Tibial nerve (tissue), 4 donors: ENCODE results near the gene FILIP1. TPM values are rescaled to one million over a fixed set of nuclear protein-coding genes. Genes with fewer than 3 reads are reported as not detected.

Source experiments
- DNase-seq, 2 donors: peaks; one replicate each; pipeline ENCODE4 v3.0.0-alpha.2; 2019; ENCODE audit warnings: low spot score in 2 of 2
- H3K27ac ChIP-seq, 4 donors: fragments of 200-600 bp; sonication (generic) in 3 of 4; one replicate each; pipeline ENCODE4 v1.5.1; 2017 to 2019; ENCODE audit warnings: mild to moderate bottlenecking in 1 of 4
- H3K27me3 ChIP-seq, 2 donors: fragments of 200-600 bp; sonication (generic) in 1 of 2; one replicate each; pipeline versions ENCODE4 v1.5.1 to v1.6.0; 2017 to 2019
- H3K36me3 ChIP-seq, 3 donors: fragments of 200-600 bp; sonication (generic); one replicate each; pipeline ENCODE4 v1.5.1; 2018 to 2019
- H3K4me1 ChIP-seq, 4 donors: fragments of 200-600 bp; sonication (generic) in 3 of 4; one replicate each; pipeline ENCODE4 v1.5.1; 2017 to 2019
- H3K4me3 ChIP-seq, 4 donors: fragments of 200-600 bp; sonication (generic) in 3 of 4; one replicate each; pipeline ENCODE4 v1.5.1; 2017 to 2019; ENCODE audit warnings: mild to moderate bottlenecking in 1 of 4, moderate library complexity in 1 of 4
- H3K9me3 ChIP-seq, 4 donors: fragments of 200-600 bp; sonication (generic) in 3 of 4; one replicate each; pipeline ENCODE4 v1.5.1; 2017 to 2019
- EP300 ChIP-seq, 2 donors: sonication (generic); formaldehyde crosslinking; IDR thresholded peaks; one replicate each; pipeline ENCODE4 v1.6.1; 2017; ENCODE audit warnings: antibody characterized with exemption in 2 of 2, mild to moderate bottlenecking in 1 of 2
- POLR2A ChIP-seq, 2 donors: fragments of 450-650 bp; IDR thresholded peaks; one replicate each; pipeline ENCODE4 v1.6.1; 2017; ENCODE audit warnings: antibody characterized with exemption in 2 of 2, mild to moderate bottlenecking in 2 of 2, moderate library complexity in 2 of 2
- WGBS, 2 donors: methylation state at CpG; one replicate each; pipeline ENCODE4 v1.1.5; 2018; 5-methylcytosine and 5-hydroxymethylcytosine counted together
- total RNA-seq, 4 donors: library from RNA; depleted of rRNA; stranded (reverse); fragments of >200 nt; gene quantifications; one replicate each; pipeline ENCODE4 v1.1.0, GENCODE V29; 2016
- TF ChIP-seq, protein P1 (sequence below), 5 experiments: fragments of 200-600 bp in 3 of 5; fragments of 450-650 bp in 2 of 5; sonication (generic) in 3 of 5; IDR thresholded peaks; one replicate each; pipeline ENCODE4 v1.5.1; 2016 to 2019; ENCODE audit warnings: antibody characterized with exemption in 5 of 5, mild to moderate bottlenecking in 3 of 5, moderate library complexity in 2 of 5

The FILIP1 gene
- total RNA-seq, 4 donors from 2014 or later, result 6.0 to 16.3 (median 13.3) TPM

DNA sequence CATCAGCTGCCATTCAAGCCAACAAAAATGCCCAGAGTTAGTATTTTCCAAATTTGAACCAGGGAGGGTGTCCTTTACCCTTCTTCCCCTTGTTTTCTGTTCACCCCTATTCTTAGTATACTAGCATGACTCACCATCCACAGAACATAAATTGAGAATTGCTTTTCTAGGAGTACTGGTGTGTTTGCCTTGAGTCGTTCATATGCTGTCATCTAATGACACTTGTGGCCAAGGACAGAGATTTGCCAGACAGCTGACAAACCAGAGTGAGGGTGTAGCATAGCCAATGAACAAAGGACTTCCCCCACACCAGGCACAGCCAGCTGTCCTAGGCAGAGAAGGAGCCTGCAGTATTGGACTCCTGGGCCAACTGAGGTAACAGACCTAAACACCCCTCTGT is 62.2 kb downstream of the FILIP1 start:
- peak overlapping the region in 1 of 4 donors; percentile 7 for H3K27ac ChIP-seq
- 5 to 30% methylated on average over 1 of the region's 1 CpG for WGBS, 2 donors
- H3K9me3 ChIP-seq, result no peaks in the 10 kb centered on the region
- H3K4me3 ChIP-seq, result no peak overlapping the region
- H3K27me3 ChIP-seq, result no peaks in the 10 kb centered on the region
- no peak for TF ChIP-seq POLR2A (IDR thresholded peaks at IDR 0.05)
- TF ChIP-seq, protein P1, sequence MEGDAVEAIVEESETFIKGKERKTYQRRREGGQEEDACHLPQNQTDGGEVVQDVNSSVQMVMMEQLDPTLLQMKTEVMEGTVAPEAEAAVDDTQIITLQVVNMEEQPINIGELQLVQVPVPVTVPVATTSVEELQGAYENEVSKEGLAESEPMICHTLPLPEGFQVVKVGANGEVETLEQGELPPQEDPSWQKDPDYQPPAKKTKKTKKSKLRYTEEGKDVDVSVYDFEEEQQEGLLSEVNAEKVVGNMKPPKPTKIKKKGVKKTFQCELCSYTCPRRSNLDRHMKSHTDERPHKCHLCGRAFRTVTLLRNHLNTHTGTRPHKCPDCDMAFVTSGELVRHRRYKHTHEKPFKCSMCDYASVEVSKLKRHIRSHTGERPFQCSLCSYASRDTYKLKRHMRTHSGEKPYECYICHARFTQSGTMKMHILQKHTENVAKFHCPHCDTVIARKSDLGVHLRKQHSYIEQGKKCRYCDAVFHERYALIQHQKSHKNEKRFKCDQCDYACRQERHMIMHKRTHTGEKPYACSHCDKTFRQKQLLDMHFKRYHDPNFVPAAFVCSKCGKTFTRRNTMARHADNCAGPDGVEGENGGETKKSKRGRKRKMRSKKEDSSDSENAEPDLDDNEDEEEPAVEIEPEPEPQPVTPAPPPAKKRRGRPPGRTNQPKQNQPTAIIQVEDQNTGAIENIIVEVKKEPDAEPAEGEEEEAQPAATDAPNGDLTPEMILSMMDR (IDR thresholded peaks at IDR 0.05), result no peak
- TF ChIP-seq EP300 (IDR thresholded peaks at IDR 0.05), result no peak
- H3K36me3 ChIP-seq, result no peaks in the 10 kb centered on the region
- DNase-seq, result no peak
- H3K4me1 ChIP-seq, result peaks cover 0 to 2% (median under 1%) of the 10 kb centered on the region in 4 donors

DNA sequence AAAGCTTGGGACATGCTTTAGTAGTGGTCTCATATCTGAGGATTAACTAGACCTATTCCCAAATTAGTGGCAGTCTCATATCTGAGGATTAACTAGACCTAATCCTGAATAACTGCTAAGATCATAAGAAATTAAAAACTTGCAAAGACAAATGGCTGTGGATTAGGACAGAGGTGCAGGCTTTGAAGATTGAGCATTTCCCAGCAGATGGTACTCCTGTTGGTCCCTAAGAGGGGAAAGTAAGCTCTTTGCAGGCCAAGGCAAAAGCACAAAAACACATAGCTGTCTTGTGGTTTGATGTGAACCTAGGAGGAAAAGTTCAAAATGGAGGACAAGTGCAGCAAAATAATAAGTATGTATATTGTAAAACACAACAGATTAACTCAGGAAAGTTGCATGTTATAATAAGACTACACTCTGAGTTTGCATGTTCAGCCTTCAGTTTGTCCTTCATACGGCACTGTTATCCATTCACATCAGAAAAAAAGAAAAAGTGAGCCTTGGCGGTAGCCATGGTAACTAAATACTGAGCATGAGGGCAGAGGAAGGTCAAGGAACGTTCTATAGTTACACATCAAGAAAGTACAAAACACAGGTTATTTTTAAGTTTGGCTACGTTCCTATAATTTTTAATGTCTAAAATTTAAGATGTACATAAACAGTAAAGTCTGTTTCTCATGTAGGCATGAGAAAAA is 62.8 kb downstream of the FILIP1 start:
- Histone ChIP-seq H3K27ac (peak overlapping the region in 1 of 4 donors; percentile 7), H3K27me3 (no peaks in the 10 kb centered on the region), H3K9me3 (no peaks in the 10 kb centered on the region), H3K4me3 (no peak overlapping the region), H3K4me1 (no peaks in the 10 kb centered on the region), H3K36me3 (no peaks in the 10 kb centered on the region)
- TF ChIP-seq EP300 (IDR thresholded peaks at IDR 0.05) (no peak), POLR2A (IDR thresholded peaks at IDR 0.05) (no peak)
- TF ChIP-seq, protein P1 (IDR thresholded peaks at IDR 0.05), result no peak
- WGBS, 2 donors, result 24 to 34% methylated on average over 4 of the region's 4 CpGs
- DNase-seq, result no peak

- no peaks in the 10 kb centered on the region for H3K36me3 ChIP-seq
- WGBS, 2 donors, result 36 to 43% methylated on average over 2 of the region's 2 CpGs
- H3K27ac ChIP-seq, result no peak overlapping the region
- H3K9me3 ChIP-seq, result no peaks in the 10 kb centered on the region
- no peak overlapping the region for H3K4me3 ChIP-seq
- H3K4me1 ChIP-seq, result no peaks in the 10 kb centered on the region
- H3K27me3 ChIP-seq, result no peaks in the 10 kb centered on the region
- no peak for DNase-seq
- TF ChIP-seq EP300 (IDR thresholded peaks at IDR 0.05) (no peak), POLR2A (IDR thresholded peaks at IDR 0.05) (no peak)
- TF ChIP-seq, protein P1 (IDR thresholded peaks at IDR 0.05), result no peak
Measured at GRCh38 chr6:75429061-75429703, 64.4 kb downstream of the FILIP1 start.

GRCh38 chr6:75428204-75428603 is 65.4 kb downstream of the FILIP1 start:
- Histone ChIP-seq H3K36me3 (no peaks in the 10 kb centered on the region), H3K4me3 (no peak overlapping the region), H3K27me3 (no peaks in the 10 kb centered on the region), H3K4me1 (no peaks in the 10 kb centered on the region), H3K27ac (no peak overlapping the region), H3K9me3 (no peaks in the 10 kb centered on the region)
- WGBS, 2 donors, result 87 to 89% methylated on average over 1 of the region's 1 CpG
- TF ChIP-seq POLR2A (IDR thresholded peaks at IDR 0.05), result no peak
- TF ChIP-seq EP300 (IDR thresholded peaks at IDR 0.05), result no peak
- TF ChIP-seq, protein P1 (IDR thresholded peaks at IDR 0.05), result no peak
- DNase-seq, result no peak

DNA sequence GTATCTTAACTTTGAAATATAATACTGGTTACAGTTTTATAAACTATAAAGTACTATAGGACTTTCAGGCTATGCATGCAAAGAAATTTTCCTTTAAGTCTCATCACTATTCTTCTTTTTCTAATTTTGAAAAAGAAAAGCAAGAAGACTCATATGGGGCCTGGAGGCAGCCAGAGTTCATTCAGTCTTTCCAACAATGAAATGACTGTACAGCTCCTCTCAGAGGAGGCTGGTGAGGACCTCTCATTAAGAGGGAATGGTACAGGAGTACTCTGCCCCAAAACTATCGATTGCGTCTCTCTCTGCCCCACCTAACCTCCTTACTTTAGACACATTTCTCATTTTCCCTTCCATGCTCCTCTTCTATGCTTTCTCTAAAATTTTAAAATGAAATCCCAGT is 66.3 kb downstream of the FILIP1 start:
- no peaks in the 10 kb centered on the region for H3K36me3 ChIP-seq
- H3K27ac ChIP-seq, result no peak overlapping the region
- H3K4me3 ChIP-seq, result no peak overlapping the region
- H3K9me3 ChIP-seq, result no peaks in the 10 kb centered on the region
- H3K27me3 ChIP-seq, result no peaks in the 10 kb centered on the region
- TF ChIP-seq POLR2A (IDR thresholded peaks at IDR 0.05) (no peak), EP300 (IDR thresholded peaks at IDR 0.05) (no peak)
- TF ChIP-seq, protein P1 (IDR thresholded peaks at IDR 0.05), result no peak
- H3K4me1 ChIP-seq, result no peaks in the 10 kb centered on the region
- no peak for DNase-seq
- WGBS, 2 donors, result 57 to 72% methylated on average over 2 of the region's 2 CpGs
